Progenitor cell of endocrine pancreas (in vitro differentiated cells): ENCODE measurements around the gene GAS7. TPM values are rescaled to one million over a fixed set of nuclear protein-coding genes. Genes with fewer than 3 reads are reported as not detected.

Experiments
- DNase-seq: peaks from one replicate; pipeline ENCODE4 v3.0.0; 2021; ENCODE audit warnings: low spot score; ENCODE audit not compliant: unreplicated experiment
- H3K27ac Mint-ChIP-seq: 2 replicates; pipeline ENCODE4 v1.8.0; 2021; ENCODE audit warnings: mild to moderate bottlenecking, moderate library complexity, mixed read lengths
- H3K27me3 Mint-ChIP-seq: 2 replicates; pipeline ENCODE4 v1.8.0; 2021; ENCODE audit warnings: mixed read lengths
- H3K36me3 Mint-ChIP-seq: 2 replicates; pipeline ENCODE4 v1.8.0; 2022; ENCODE audit warnings: mixed read lengths; ENCODE audit not compliant: insufficient read depth
- H3K4me1 Mint-ChIP-seq: 2 replicates; pipeline ENCODE4 v1.8.0; 2021; ENCODE audit warnings: low read depth, mixed read lengths
- H3K4me3 Mint-ChIP-seq: 2 replicates; pipeline ENCODE4 v1.8.0; 2021; ENCODE audit warnings: low read depth, mild to moderate bottlenecking, moderate library complexity, mixed read lengths
- H3K9me3 Mint-ChIP-seq: 2 replicates; pipeline ENCODE4 v1.8.0; 2021; ENCODE audit warnings: low read depth, mixed read lengths
- CTCF ChIP-seq: fragments of 200-600 bp; sonication (generic); IDR thresholded peaks from one replicate; pipeline ENCODE4 v1.5.0; 2021; ENCODE audit warnings: antibody characterized with exemption, mild to moderate bottlenecking; ENCODE audit not compliant: unreplicated experiment
- total RNA-seq: library from RNA; stranded (reverse); gene quantifications from 2 replicates; pipeline ENCODE4 v1.2.1, GENCODE V29; 2021

Gene GAS7
- total RNA-seq, 1 donor from 2014 or later, result 3.4 TPM

GRCh38 chr17:9897372-9897968 lies 300.9 kb downstream of the GAS7 start:
- Mint-ChIP-seq H3K27me3 (peaks cover 40% of the 10 kb centered on the region), H3K4me3 (no peak overlapping the region), H3K36me3 (no peaks in the 10 kb centered on the region), H3K27ac (no peak overlapping the region), H3K4me1 (no peaks in the 10 kb centered on the region), H3K9me3 (peaks cover 3% of the 10 kb centered on the region)
- DNase-seq, result no peak
- TF ChIP-seq CTCF, result no peak

GRCh38 chr17:9895923-9896322 lies 302.5 kb downstream of the GAS7 start:
- peaks cover 36% of the 10 kb centered on the region for H3K27me3 Mint-ChIP-seq
- H3K27ac Mint-ChIP-seq, result no peak overlapping the region
- H3K36me3 Mint-ChIP-seq, result no peaks in the 10 kb centered on the region
- no peak for TF ChIP-seq CTCF
- no peak for DNase-seq
- H3K9me3 Mint-ChIP-seq, result peaks cover 3% of the 10 kb centered on the region
- no peaks in the 10 kb centered on the region for H3K4me1 Mint-ChIP-seq
- no peak overlapping the region for H3K4me3 Mint-ChIP-seq

- Mint-ChIP-seq H3K27ac (no peak overlapping the region), H3K4me1 (no peaks in the 10 kb centered on the region), H3K36me3 (no peaks in the 10 kb centered on the region), H3K4me3 (no peak overlapping the region), H3K27me3 (peaks cover 24% of the 10 kb centered on the region), H3K9me3 (peaks cover 3% of the 10 kb centered on the region)
- TF ChIP-seq CTCF, result no peak
- no peak for DNase-seq
Observed at GRCh38 chr17:9894231-9894630, 304.2 kb downstream of the GAS7 start.

- no peak overlapping the region for H3K4me3 Mint-ChIP-seq
- peaks cover 3% of the 10 kb centered on the region for H3K9me3 Mint-ChIP-seq
- H3K27me3 Mint-ChIP-seq, result peaks cover 23% of the 10 kb centered on the region
- H3K4me1 Mint-ChIP-seq, result no peaks in the 10 kb centered on the region
- no peaks in the 10 kb centered on the region for H3K36me3 Mint-ChIP-seq
- no peak for DNase-seq
- H3K27ac Mint-ChIP-seq, result no peak overlapping the region
- TF ChIP-seq CTCF, result no peak
Observed at GRCh38 chr17:9893411-9894012, 304.9 kb downstream of the GAS7 start.

- no peak overlapping the region for H3K4me3 Mint-ChIP-seq
- TF ChIP-seq CTCF, result peak; percentile 63
- no peaks in the 10 kb centered on the region for H3K36me3 Mint-ChIP-seq
- H3K9me3 Mint-ChIP-seq, result peaks cover 3% of the 10 kb centered on the region
- DNase-seq, result peak; percentile 20
- H3K27ac Mint-ChIP-seq, result no peak overlapping the region
- H3K4me1 Mint-ChIP-seq, result no peaks in the 10 kb centered on the region
- peaks cover 15% of the 10 kb centered on the region for H3K27me3 Mint-ChIP-seq
Observed at GRCh38 chr17:9890124-9890523, 308.3 kb downstream of the GAS7 start.
